Activated CD8-positive, alpha-beta memory T cell treated with anti-CD3 and anti-CD28 coated beads, Interleukin-2, amount 50 U/mL, for 1 hour (primary cell): ENCODE measurements around the gene JAZF1.
"Not testable (repeated sequence)": the region's sequence is repeated elsewhere in the genome, so short reads cannot be mapped to it uniquely, and the experiment has no call there.

Source experiments
- DNase-seq: peaks from one replicate; pipeline ENCODE4 v3.0.0-alpha.2; 2020; ENCODE audit errors: extremely low read depth

JAZF1 gene

GRCh38 chr7:27941522-27941921 lies 239.1 kb downstream of the JAZF1 start:
- DNase-seq, result no peak

GRCh38 chr7:27940341-27940740 lies 240.3 kb downstream of the JAZF1 start:
- DNase-seq, result no peak

GRCh38 chr7:27939893-27940292 lies 240.7 kb downstream of the JAZF1 start:
- no peak for DNase-seq

- DNase-seq, result no peak
These were observed 243.9 kb downstream of the JAZF1 start for GRCh38 chr7:27936768-27937102.

GRCh38 chr7:27936047-27936767 lies 244.4 kb downstream of the JAZF1 start:
- no peak for DNase-seq

GRCh38 chr7:27933671-27934565 lies 246.7 kb downstream of the JAZF1 start:
- DNase-seq, result no peak

- no peak for DNase-seq
These were observed 249.6 kb downstream of the JAZF1 start for GRCh38 chr7:27930910-27931476.

- no peak for DNase-seq
These were observed 251.5 kb downstream of the JAZF1 start for GRCh38 chr7:27929127-27929526.

- no peak for DNase-seq
These were observed 252.6 kb downstream of the JAZF1 start for GRCh38 chr7:27928001-27928400.

- DNase-seq, result no peak
These were observed 254.9 kb downstream of the JAZF1 start for GRCh38 chr7:27925573-27926201.

- DNase-seq, result no peak
These were observed 257.0 kb downstream of the JAZF1 start for GRCh38 chr7:27923642-27923980.

- no peak for DNase-seq
These were observed 257.5 kb downstream of the JAZF1 start for GRCh38 chr7:27922907-27923641.

GRCh38 chr7:27922389-27922788 lies 258.2 kb downstream of the JAZF1 start:
- not testable (repeated sequence) for DNase-seq

- no peak for DNase-seq
These were observed 259.3 kb downstream of the JAZF1 start for GRCh38 chr7:27921081-27921836.

GRCh38 chr7:27920281-27920946 lies 260.2 kb downstream of the JAZF1 start:
- no peak for DNase-seq

- DNase-seq, result no peak
These were observed 262.1 kb downstream of the JAZF1 start for GRCh38 chr7:27918503-27918902.

GRCh38 chr7:27917774-27918314 lies 262.8 kb downstream of the JAZF1 start:
- no peak for DNase-seq

GRCh38 chr7:27917119-27917518 lies 263.5 kb downstream of the JAZF1 start:
- DNase-seq, result no peak

- no peak for DNase-seq
These were observed 264.2 kb downstream of the JAZF1 start for GRCh38 chr7:27916372-27916771.

- DNase-seq, result no peak
These were observed 266.2 kb downstream of the JAZF1 start for GRCh38 chr7:27914409-27914808.
